Neuronal stem cell (in vitro differentiated cells): ENCODE data around the gene KCTD21. TPM values are rescaled to one million over a fixed set of nuclear protein-coding genes. Genes with fewer than 3 reads are reported as not detected.
"Not testable (repeated sequence)": the region's sequence is repeated elsewhere in the genome, so short reads cannot be mapped to it uniquely, and the experiment has no call there.

ENCODE experiments used
- DNase-seq: peaks from one replicate; pipeline ENCODE4 v3.0.0-alpha.2; 2013; ENCODE audit warnings: low spot score
- H2AFZ ChIP-seq: one replicate; pipeline ENCODE4 v1.6.1; 2013; ENCODE audit warnings: mild to moderate bottlenecking, low read length, inconsistent platforms
- H2AK5ac ChIP-seq: 2 replicates; pipeline ENCODE4 v1.6.1; 2013; ENCODE audit warnings: low read depth, mild to moderate bottlenecking, inconsistent platforms, low read length, moderate library complexity, mixed read lengths
- H2BK120ac ChIP-seq: 2 replicates; pipeline ENCODE4 v1.6.1; 2013; ENCODE audit warnings: low read depth, mild to moderate bottlenecking, inconsistent platforms, low read length, moderate library complexity, mixed read lengths
- H2BK12ac ChIP-seq: one replicate; pipeline ENCODE4 v1.6.1; 2013; ENCODE audit warnings: low read length, inconsistent platforms
- H2BK15ac ChIP-seq: 2 replicates; pipeline ENCODE4 v1.6.1; 2013; ENCODE audit warnings: mild to moderate bottlenecking, low read length, inconsistent platforms, mixed read lengths
- H2BK5ac ChIP-seq: one replicate; pipeline ENCODE4 v1.6.1; 2013; ENCODE audit warnings: inconsistent platforms, mild to moderate bottlenecking, low read length, moderate library complexity
- H3K14ac ChIP-seq: one replicate; pipeline ENCODE4 v1.6.1; 2013; ENCODE audit warnings: low read length, inconsistent platforms
- H3K18ac ChIP-seq: 2 replicates; pipeline ENCODE4 v1.6.1; 2013; ENCODE audit warnings: low read length, inconsistent platforms
- H3K23ac ChIP-seq: 2 replicates; pipeline ENCODE4 v1.6.1; 2013; ENCODE audit warnings: low read depth, mild to moderate bottlenecking, mixed read lengths, low read length, inconsistent platforms; ENCODE audit not compliant: poor library complexity
- H3K27ac ChIP-seq: replicated peaks from 3 replicates; pipeline ENCODE4 v1.5.1; 2013; ENCODE audit warnings: low read length, inconsistent platforms
- H3K27me3 ChIP-seq, 3 experiments: 2 replicates each; pipeline ENCODE4 v1.6.1; 2013; ENCODE audit warnings: low read length in 3 of 3, mild to moderate bottlenecking in 2 of 3, inconsistent platforms in 1 of 3, low read depth in 1 of 3, mixed read lengths in 1 of 3, moderate library complexity in 1 of 3; ENCODE audit not compliant: control insufficient read depth in 3 of 3, insufficient read depth in 3 of 3
- H3K36me3 ChIP-seq, 2 donors: replicated peaks in 1 of 2; 2 replicates each; pipeline ENCODE4 v1.6.1; 2013; ENCODE audit warnings: low read length in 2 of 2; ENCODE audit not compliant: control insufficient read depth in 2 of 2, insufficient read depth in 2 of 2
- H3K4ac ChIP-seq: 2 replicates; pipeline ENCODE4 v1.6.1; 2013; ENCODE audit warnings: inconsistent platforms, mild to moderate bottlenecking, low read length, moderate library complexity
- H3K4me1 ChIP-seq, 2 donors: 1 replicate in 1 of 2; 2 replicates in 1 of 2; pipeline ENCODE4 v1.6.1; 2013; ENCODE audit warnings: low read length in 2 of 2, low read depth in 1 of 2; ENCODE audit not compliant: control insufficient read depth in 2 of 2, insufficient read depth in 1 of 2
- H3K4me2 ChIP-seq: one replicate; pipeline ENCODE4 v1.6.1; 2013; ENCODE audit warnings: mild to moderate bottlenecking, low read length, inconsistent platforms; ENCODE audit not compliant: insufficient read depth, poor library complexity, severe bottlenecking
- H3K4me3 ChIP-seq, 2 donors: 2 replicates each; pipeline ENCODE4 v1.5.1; 2013; ENCODE audit warnings: low read length in 2 of 2, mild to moderate bottlenecking in 2 of 2, inconsistent platforms in 1 of 2, moderate library complexity in 1 of 2
- H3K79me1 ChIP-seq: one replicate; pipeline ENCODE4 v1.6.1; 2013; ENCODE audit warnings: low read depth, mild to moderate bottlenecking, inconsistent platforms, low read length, moderate library complexity
- H3K9ac ChIP-seq: one replicate; pipeline ENCODE4 v1.6.1; 2013; ENCODE audit warnings: mild to moderate bottlenecking, low read depth, low read length, inconsistent platforms; ENCODE audit not compliant: poor library complexity
- H3K9me3 ChIP-seq, 2 donors: replicated peaks in 1 of 2; 2 replicates each; pipeline versions ENCODE3 to v1.6.1; 2013; ENCODE audit warnings: low read length in 2 of 2, mild to moderate bottlenecking in 2 of 2, inconsistent platforms in 1 of 2, low read depth in 1 of 2, mixed read lengths in 1 of 2, moderate library complexity in 1 of 2; ENCODE audit not compliant: control insufficient read depth in 2 of 2, insufficient read depth in 1 of 2
- H4K8ac ChIP-seq: one replicate; pipeline ENCODE4 v1.6.1; 2013; ENCODE audit warnings: low read depth, mild to moderate bottlenecking, inconsistent platforms, low read length, moderate library complexity
- H4K91ac ChIP-seq: one replicate; pipeline ENCODE4 v1.6.1; 2013; ENCODE audit warnings: low read length, low read depth, mild to moderate bottlenecking, inconsistent platforms; ENCODE audit not compliant: poor library complexity
- WGBS, 2 donors: extraction: QIAGEN DNeasy Blood & Tissue Kit; methylation state at CpG; one replicate each; pipeline ENCODE4 v1.1.7; 2013; ENCODE audit warnings: missing lambda C conversion rate in 2 of 2, mixed read lengths in 1 of 2; ENCODE audit not compliant: insufficient read length in 2 of 2, insufficient replicate concordance in 1 of 2; ENCODE audit errors: extremely low coverage in 2 of 2; 5-methylcytosine and 5-hydroxymethylcytosine counted together
- polyA plus RNA-seq, 2 experiments: library from polyadenylated mRNA; stranded (reverse); fragments of 200-250 nt; gene quantifications; one replicate each; pipeline ENCODE4 v1.2.3, GENCODE V29; 2013

Gene KCTD21
- polyA plus RNA-seq (2013, experiment 1 of 2): 2.4 TPM
- polyA plus RNA-seq (2013, experiment 2 of 2): 2.6 TPM

DNA sequence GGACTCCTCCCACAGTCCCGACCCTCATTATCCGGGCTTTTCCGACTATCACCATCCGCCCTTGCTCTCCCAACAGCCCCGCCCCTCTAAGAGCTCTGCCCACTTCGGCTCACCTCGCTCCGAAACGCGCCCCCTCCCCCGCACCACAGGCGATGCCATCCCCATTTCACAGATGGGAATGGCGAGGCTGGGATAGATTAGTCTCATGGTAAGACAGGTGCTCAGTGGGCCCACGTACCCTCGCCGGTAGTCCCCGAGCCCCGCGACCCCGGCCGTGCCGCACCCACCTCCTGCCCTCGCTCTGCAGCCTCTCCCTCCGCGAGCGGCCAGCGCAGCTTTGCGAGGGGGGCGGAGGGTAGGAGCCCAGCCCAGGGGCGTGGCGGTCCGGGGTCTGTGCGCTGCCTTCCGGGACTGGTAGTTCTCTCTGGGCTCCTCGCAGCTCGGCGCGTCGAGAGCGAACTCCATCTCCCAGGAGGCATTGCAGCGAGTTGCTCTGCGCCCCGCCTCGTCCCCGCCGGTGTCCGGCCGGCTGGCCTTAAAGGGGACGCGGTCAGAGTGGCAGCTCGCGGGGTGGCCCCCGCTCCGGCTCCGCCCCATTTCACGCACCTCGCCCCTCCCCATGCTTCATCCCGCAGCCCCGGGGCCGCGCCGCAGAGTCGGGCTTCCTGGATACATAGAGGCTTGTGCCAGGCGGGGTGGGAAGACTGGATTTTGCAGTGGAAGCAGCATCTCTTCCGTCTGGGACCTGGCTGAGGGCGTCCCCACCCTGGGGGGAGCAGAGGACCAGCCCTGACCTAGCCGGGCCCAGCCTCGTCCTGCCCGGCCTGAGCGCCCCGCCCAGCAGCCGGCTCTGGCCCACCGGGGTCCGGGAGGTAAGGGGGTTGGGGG is at the start of gene KCTD21, which contains the start of gene USP35:
KCTD21 (minus strand) TSS at position 341 of the 888 bp plus-strand sequence. CDS start 14,072 bp downstream, outside the sequence.
USP35 (plus strand) TSS at position 634 of the 888 bp plus-strand sequence. CDS start 7,327 bp downstream, outside the sequence.
- Histone ChIP-seq H3K14ac (no peak within 1 kb of the TSS), H4K91ac (no peak within 1 kb of the TSS), H2AK5ac (peak within 1 kb of the TSS; percentile 78), H3K27ac (peak within 1 kb of the TSS; percentile 31), H3K27me3 (no peaks in the 10 kb centered on the region), H3K4me2 (peak within 1 kb of the TSS; percentile 84), H3K23ac (peak within 1 kb of the TSS; percentile 71), H3K4me1 (peaks cover 12 to 25% of the 10 kb centered on the region in 2 donors), H2BK15ac (peak within 1 kb of the TSS; percentile 39), H2BK12ac (no peak within 1 kb of the TSS), H3K18ac (peak within 1 kb of the TSS; percentile 87), H3K79me1 (peaks cover 7% of the 10 kb centered on the region), H3K36me3 (no peaks in the 10 kb centered on the region), H3K4ac (no peak within 1 kb of the TSS), H3K9ac (peak within 1 kb of the TSS; percentile 65), H3K9me3 (no peaks in the 10 kb centered on the region), H3K4me3 (peak within 1 kb of the TSS; percentile 95 to 99), H2AFZ (peak within 1 kb of the TSS; percentile 97), H2BK120ac (no peak within 1 kb of the TSS), H2BK5ac (no peak within 1 kb of the TSS), H4K8ac (no peak within 1 kb of the TSS)
- no CpG with 5 or more reads among the region's 74 CpGs for WGBS, 2 donors
- DNase-seq: peak; percentile 95

- Histone ChIP-seq H2BK15ac (no peak overlapping the region), H3K9me3 (peaks cover 5 to 15% of the 10 kb centered on the region in 2 donors), H3K4me1 (peaks cover 0 to 2% of the 10 kb centered on the region in 2 donors), H3K23ac (no peak overlapping the region), H3K4ac (no peak overlapping the region), H2AK5ac (no peak overlapping the region), H3K4me3 (no peak overlapping the region), H3K4me2 (no peak overlapping the region), H2BK12ac (no peak overlapping the region), H3K27me3 (no peaks in the 10 kb centered on the region), H2BK5ac (no peak overlapping the region), H3K18ac (no peak overlapping the region), H3K14ac (no peak overlapping the region), H3K36me3 (peaks cover 0 to 2% of the 10 kb centered on the region in 2 donors), H3K27ac (no peak overlapping the region), H4K8ac (no peak overlapping the region), H3K9ac (no peak overlapping the region), H2AFZ (no peak overlapping the region), H2BK120ac (no peak overlapping the region), H3K79me1 (no peaks in the 10 kb centered on the region), H4K91ac (no peak overlapping the region)
- no peak for DNase-seq
These were observed 49.0 kb upstream of the KCTD21 start for GRCh38 chr11:78237293-78238046.

- no peak overlapping the region for H3K23ac ChIP-seq
- no peak overlapping the region for H3K27ac ChIP-seq
- H2AK5ac ChIP-seq: no peak overlapping the region
- no peak overlapping the region for H3K18ac ChIP-seq
- no CpG with 5 or more reads among the region's 5 CpGs for WGBS, 2 donors
- DNase-seq: no peak
- no peaks in the 10 kb centered on the region for H3K79me1 ChIP-seq
- no peak overlapping the region for H3K14ac ChIP-seq
- no peak overlapping the region for H2BK15ac ChIP-seq
- H3K4ac ChIP-seq: no peak overlapping the region
- no peak overlapping the region for H2BK5ac ChIP-seq
- H3K27me3 ChIP-seq: no peaks in the 10 kb centered on the region
- H3K4me1 ChIP-seq: no peaks in the 10 kb centered on the region
- H2BK120ac ChIP-seq: no peak overlapping the region
- H3K9ac ChIP-seq: no peak overlapping the region
- H3K9me3 ChIP-seq: no peaks in the 10 kb centered on the region
- no peak overlapping the region for H4K91ac ChIP-seq
- peaks cover under 1 to 2% of the 10 kb centered on the region in 2 donors for H3K36me3 ChIP-seq
- no peak overlapping the region for H3K4me2 ChIP-seq
- H4K8ac ChIP-seq: no peak overlapping the region
- H2BK12ac ChIP-seq: no peak overlapping the region
- H3K4me3 ChIP-seq: no peak overlapping the region
- H2AFZ ChIP-seq: no peak overlapping the region
These were observed 45.6 kb upstream of the KCTD21 start for GRCh38 chr11:78234006-78234405.

GRCh38 chr11:78233046-78233445 is 44.6 kb upstream of the KCTD21 start:
- H2BK5ac ChIP-seq, H3K14ac ChIP-seq, H3K4me3 ChIP-seq, H2AFZ ChIP-seq, H3K27me3 ChIP-seq, H3K9me3 ChIP-seq, H4K8ac ChIP-seq, H3K4me1 ChIP-seq, H4K91ac ChIP-seq, H2BK120ac ChIP-seq, H3K36me3 ChIP-seq, H3K18ac ChIP-seq, H3K27ac ChIP-seq, DNase-seq, H3K23ac ChIP-seq, H3K4ac ChIP-seq, H3K79me1 ChIP-seq, H2BK12ac ChIP-seq, H3K4me2 ChIP-seq, H2AK5ac ChIP-seq, H2BK15ac ChIP-seq: not testable (repeated sequence)
- H3K9ac ChIP-seq: peak overlapping the region; percentile 9
- no CpG with 5 or more reads among the region's 6 CpGs for WGBS, 2 donors
